Muscle of back (tissue), 11 donors: ENCODE data around the gene PLCD1. TPM values are rescaled to one million over a fixed set of nuclear protein-coding genes. Genes with fewer than 3 reads are reported as not detected.
A peak's percentile ranks its signal among the peaks of the same experiment; 100 is the strongest.

Experiments
- DNase-seq, 3 donors: peaks; one replicate each; pipeline versions ENCODE4 v3.0.0 to v3.0.0-alpha.2; 2013
- polyA plus RNA-seq, 10 donors: library from polyadenylated mRNA; unstranded; fragments of 120-200 nt; gene quantifications; one replicate each; pipeline ENCODE4 v1.2.1, GENCODE V29; 2013; ENCODE audit not compliant: insufficient read length in 10 of 10

The PLCD1 gene
- polyA plus RNA-seq, 10 donors = 9.2 to 14.3 (median 12.6) TPM

DNA sequence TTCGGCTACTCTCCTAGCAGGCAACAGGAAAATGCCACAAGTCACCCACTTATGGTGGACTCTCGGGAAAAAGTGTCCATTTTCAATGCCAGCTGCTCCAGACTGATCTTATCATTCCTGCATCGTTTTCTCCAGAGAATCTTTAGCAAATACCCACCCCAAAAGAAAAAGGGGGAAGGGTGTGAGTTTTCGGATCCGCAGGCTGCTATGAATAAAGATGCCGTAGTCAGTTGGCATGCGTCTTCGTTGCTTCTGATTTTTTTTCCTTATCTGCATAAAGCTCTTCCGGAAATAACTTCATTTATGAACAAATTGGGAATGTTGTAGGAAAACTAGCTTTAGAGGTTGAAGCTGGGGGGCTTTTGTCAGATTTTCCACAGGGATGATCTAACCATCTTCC is 61.2 kb downstream of the PLCD1 start:
- no peak for DNase-seq

DNA sequence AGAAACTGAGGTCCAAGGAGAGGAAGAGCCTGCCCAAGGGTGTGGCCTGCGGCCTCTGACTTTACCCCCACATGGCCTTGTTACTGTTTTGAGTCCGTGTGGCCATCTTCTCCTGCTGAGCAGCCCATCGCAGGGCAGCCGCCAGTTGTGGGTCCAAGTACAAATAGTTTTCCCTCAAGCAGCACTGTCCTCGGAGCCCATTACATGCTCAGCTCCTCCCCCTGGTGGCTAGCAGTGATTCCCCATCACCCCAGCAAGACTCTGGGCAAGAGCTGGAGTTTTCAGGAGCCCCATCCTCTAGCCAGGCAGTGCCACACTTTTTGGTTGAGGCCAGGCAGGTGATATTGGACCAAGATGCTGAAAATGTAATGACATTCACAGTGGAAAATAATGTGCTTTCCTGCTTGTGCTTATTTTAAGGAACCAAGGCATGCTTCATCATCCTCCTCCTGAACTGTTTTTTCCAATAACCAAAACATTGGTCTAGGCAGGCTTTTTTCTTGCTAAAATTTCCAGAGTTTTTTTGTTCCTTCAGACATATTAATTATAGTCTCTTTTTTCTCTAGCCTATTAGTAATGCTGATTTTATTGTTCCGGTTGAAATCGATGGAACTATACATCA is 62.1 kb downstream of the PLCD1 start:
- DNase-seq = peak; percentile 46 to 73 (median 59)

DNA sequence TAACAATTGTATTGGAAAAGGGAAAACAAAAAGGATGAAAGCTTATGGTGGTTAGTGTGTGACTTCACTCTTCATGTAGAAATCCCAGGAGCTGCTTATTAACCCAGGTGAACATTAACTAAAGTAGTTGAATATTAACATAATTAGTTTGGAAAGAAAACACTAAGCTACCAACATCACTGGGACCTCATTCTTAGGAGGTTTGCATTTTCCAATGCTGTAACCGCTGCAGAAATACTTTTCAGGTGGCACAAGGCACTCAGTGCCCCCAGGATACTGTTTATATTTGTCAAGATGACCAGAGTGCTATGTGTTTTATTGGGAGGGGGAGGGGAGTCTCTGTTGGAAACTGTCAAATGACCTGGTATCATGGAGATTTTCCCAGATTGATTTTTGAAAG is 64.7 kb downstream of the PLCD1 start:
- no peak for DNase-seq

- no peak for DNase-seq
Observed at GRCh38 chr3:37964146-37964545, 65.3 kb downstream of the PLCD1 start.

- no peak for DNase-seq
Observed at GRCh38 chr3:37963635-37964034, 65.8 kb downstream of the PLCD1 start.

DNA sequence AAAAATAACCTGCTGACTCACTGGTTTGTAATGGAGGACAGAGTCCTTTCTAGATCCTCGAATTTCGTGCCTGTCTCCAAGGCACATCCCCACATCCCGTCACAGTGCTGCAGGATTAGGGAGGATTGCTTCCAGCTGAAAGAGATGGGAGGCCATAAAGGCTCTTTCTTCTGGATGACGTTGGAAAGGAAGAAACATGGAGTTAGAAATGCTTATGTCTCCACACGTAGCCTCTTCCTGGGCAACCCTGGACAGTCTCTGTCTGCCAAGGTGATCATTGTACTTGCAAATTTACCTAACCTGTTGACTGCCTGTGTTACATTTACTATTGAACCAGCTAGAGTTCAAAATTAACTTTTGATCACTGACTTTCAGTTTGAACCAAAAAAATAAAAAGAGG is 66.4 kb downstream of the PLCD1 start:
- peak in 1 of 3 donors; percentile 53 for DNase-seq

GRCh38 chr3:37961622-37962431 is 67.6 kb downstream of the PLCD1 start:
- DNase-seq = peak in 1 of 3 donors; percentile 40

- DNase-seq = no peak
Observed at GRCh38 chr3:37957539-37957936, 71.9 kb downstream of the PLCD1 start.

Other genes with a start within 250 kb of the PLCD1 start
- 10 to 100 TPM; 29.8 to 50.2 (median 36.9) TPM for gene CTDSPL, start 167.8 kb downstream of the PLCD1 start, polyA plus RNA-seq
- gene VILL, start 38.9 kb downstream of the PLCD1 start, polyA plus RNA-seq = 1 to 10 TPM; 3.5 to 8.1 (median 5.2) TPM
- 1 to 10 TPM in 1 of 10 donors, under 1 TPM in 9; 0.22 to 1.2 (median 0.40) TPM for gene DLEC1, start 9.6 kb upstream of the PLCD1 start, polyA plus RNA-seq
- gene ACAA1, start 107.5 kb upstream of the PLCD1 start, polyA plus RNA-seq = 10 to 100 TPM; 27.6 to 37.4 (median 30.3) TPM
- 10 to 100 TPM; 17.2 to 26.7 (median 20.7) TPM for gene MYD88, start 109.0 kb upstream of the PLCD1 start, polyA plus RNA-seq
- gene OXSR1, start 135.9 kb upstream of the PLCD1 start, polyA plus RNA-seq = 10 to 100 TPM; 30.5 to 43.4 (median 34.6) TPM
- gene SLC22A13, start 236.2 kb upstream of the PLCD1 start, polyA plus RNA-seq = under 1 TPM in 7 of 10 donors, not detected in 3; 0.08 to 0.26 (median 0.18) TPM